Breast epithelium (tissue), 4 donors: ENCODE results near the gene PAM16. TPM values are rescaled to one million over a fixed set of nuclear protein-coding genes. Genes with fewer than 3 reads are reported as not detected.

Experiments used
- DNase-seq, 2 donors: peaks; one replicate each; pipeline ENCODE4 v3.0.0-alpha.2; 2019; ENCODE audit warnings: low spot score in 2 of 2
- H3K27ac ChIP-seq, 2 donors: fragments of 200-600 bp; sonication (generic) in 1 of 2; one replicate each; pipeline ENCODE4 v1.5.1; 2016 to 2019; ENCODE audit warnings: mild to moderate bottlenecking in 1 of 2
- H3K27me3 ChIP-seq, 2 donors: fragments of 200-600 bp; sonication (generic) in 1 of 2; one replicate each; pipeline versions ENCODE4 v1.5.1 to v1.6.0; 2017 to 2019; ENCODE audit warnings: control low read depth in 1 of 2, mild to moderate bottlenecking in 1 of 2
- H3K36me3 ChIP-seq: fragments of 200-600 bp; one replicate; pipeline ENCODE4 v1.5.1; 2019
- H3K4me1 ChIP-seq, 2 donors: fragments of 200-600 bp; sonication (generic); one replicate each; pipeline ENCODE4 v1.5.1; 2016 to 2019; ENCODE audit warnings: control low read depth in 1 of 2
- H3K4me3 ChIP-seq, 3 donors: fragments of 200-600 bp; sonication (generic); 1 replicate in 2 of 3; 2 replicates in 1 of 3; pipeline ENCODE4 v1.5.1; 2016 to 2019; ENCODE audit warnings: mild to moderate bottlenecking in 3 of 3, moderate library complexity in 2 of 3
- H3K9me3 ChIP-seq, 2 donors: fragments of 200-600 bp; sonication (generic) in 1 of 2; one replicate each; pipeline ENCODE4 v1.5.1; 2016 to 2019; ENCODE audit warnings: control low read depth in 1 of 2
- POLR2A ChIP-seq: fragments of 450-650 bp; IDR thresholded peaks from one replicate; pipeline ENCODE4 v1.6.1; 2016; ENCODE audit warnings: antibody characterized with exemption, mild to moderate bottlenecking, moderate library complexity
- POLR2AphosphoS5 ChIP-seq, 3 donors: sonication (generic); formaldehyde crosslinking; IDR thresholded peaks; one replicate each; pipeline ENCODE4 v1.6.1; 2017; ENCODE audit warnings: antibody characterized with exemption in 3 of 3
- intact Hi-C: fragments of 100-400 bp; cut with DNase I; formaldehyde crosslinking; loops from one replicate; pipeline ENCODE4 v1.15.1; 2023; ENCODE audit warnings: low total_unique reads
- total RNA-seq, 3 donors: library from RNA; depleted of rRNA; stranded (reverse); fragments of >200 nt; gene quantifications; one replicate each; pipeline ENCODE4 v1.1.0, GENCODE V29; 2016
- TF ChIP-seq, protein P1 (sequence below), 3 donors: fragments of 450-650 bp; IDR thresholded peaks; one replicate each; pipeline ENCODE4 v1.5.1; 2016 to 2017; ENCODE audit warnings: antibody characterized with exemption in 3 of 3, mild to moderate bottlenecking in 3 of 3, moderate library complexity in 3 of 3

The PAM16 gene
- total RNA-seq, 3 donors from 2014 or later = 24.9 to 52.4 (median 49.9) TPM

GRCh38 chr16:4370570-4371356 is 19.6 kb upstream of the PAM16 start:
- H3K4me1 ChIP-seq = peaks cover 19 to 56% of the 10 kb centered on the region in 2 donors
- peak overlapping the region in 2 of 3 donors; percentile 82 to 83 for H3K4me3 ChIP-seq

DNA sequence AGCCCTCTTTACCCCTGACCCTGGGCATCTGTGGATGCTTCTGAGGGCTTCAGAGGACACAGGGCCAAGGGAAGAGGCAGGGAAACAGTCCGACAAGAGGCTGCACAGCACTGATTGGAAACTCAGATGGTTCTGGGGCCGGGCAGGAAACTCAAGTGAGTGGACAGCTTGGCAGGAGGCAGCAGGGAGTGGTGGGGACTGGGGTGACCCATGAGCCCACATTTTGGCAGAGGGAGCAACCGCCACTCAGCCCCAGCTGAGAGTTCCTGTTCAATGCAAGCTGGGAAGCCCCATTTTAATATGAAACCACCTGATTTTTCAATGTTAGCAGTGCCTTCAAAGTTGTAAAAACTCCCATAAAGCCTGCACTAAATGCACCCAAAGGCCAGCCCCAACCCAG is 19.0 kb upstream of the PAM16 start:
- TF ChIP-seq, protein P1, sequence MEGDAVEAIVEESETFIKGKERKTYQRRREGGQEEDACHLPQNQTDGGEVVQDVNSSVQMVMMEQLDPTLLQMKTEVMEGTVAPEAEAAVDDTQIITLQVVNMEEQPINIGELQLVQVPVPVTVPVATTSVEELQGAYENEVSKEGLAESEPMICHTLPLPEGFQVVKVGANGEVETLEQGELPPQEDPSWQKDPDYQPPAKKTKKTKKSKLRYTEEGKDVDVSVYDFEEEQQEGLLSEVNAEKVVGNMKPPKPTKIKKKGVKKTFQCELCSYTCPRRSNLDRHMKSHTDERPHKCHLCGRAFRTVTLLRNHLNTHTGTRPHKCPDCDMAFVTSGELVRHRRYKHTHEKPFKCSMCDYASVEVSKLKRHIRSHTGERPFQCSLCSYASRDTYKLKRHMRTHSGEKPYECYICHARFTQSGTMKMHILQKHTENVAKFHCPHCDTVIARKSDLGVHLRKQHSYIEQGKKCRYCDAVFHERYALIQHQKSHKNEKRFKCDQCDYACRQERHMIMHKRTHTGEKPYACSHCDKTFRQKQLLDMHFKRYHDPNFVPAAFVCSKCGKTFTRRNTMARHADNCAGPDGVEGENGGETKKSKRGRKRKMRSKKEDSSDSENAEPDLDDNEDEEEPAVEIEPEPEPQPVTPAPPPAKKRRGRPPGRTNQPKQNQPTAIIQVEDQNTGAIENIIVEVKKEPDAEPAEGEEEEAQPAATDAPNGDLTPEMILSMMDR (IDR thresholded peaks at IDR 0.05) = no peak
- TF ChIP-seq POLR2AphosphoS5 (IDR thresholded peaks at IDR 0.05) = no peak
- no peak for TF ChIP-seq POLR2A
- no peaks in the 10 kb centered on the region for H3K27me3 ChIP-seq
- H3K36me3 ChIP-seq = no peaks in the 10 kb centered on the region
- intact Hi-C loops = no loop called here
- H3K4me1 ChIP-seq = peaks cover 16 to 50% of the 10 kb centered on the region in 2 donors
- DNase-seq = no peak
- no peak overlapping the region for H3K4me3 ChIP-seq
- no peaks in the 10 kb centered on the region for H3K9me3 ChIP-seq
- peak overlapping the region; percentile 91 to 97 for H3K27ac ChIP-seq

More at GRCh38 chr16:4370570-4371356, 19.6 kb upstream of the PAM16 start:
- Histone ChIP-seq H3K27me3 (no peaks in the 10 kb centered on the region), H3K27ac (peak overlapping the region; percentile 91 to 97), H3K9me3 (no peaks in the 10 kb centered on the region), H3K36me3 (no peaks in the 10 kb centered on the region)
- intact Hi-C loops = no loop called here
- peak in 1 of 2 donors; percentile 63 for DNase-seq
- TF ChIP-seq POLR2AphosphoS5 (IDR thresholded peaks at IDR 0.05) = peak; percentile 18 to 42 (median 41)
- no peak for TF ChIP-seq POLR2A

GRCh38 chr16:4369007-4369733 is 18.0 kb upstream of the PAM16 start:
- TF ChIP-seq POLR2A = no peak
- TF ChIP-seq, protein P1 (IDR thresholded peaks at IDR 0.05) = peak in 1 of 3 donors; percentile 17
- no peak overlapping the region for H3K4me3 ChIP-seq
- no peaks in the 10 kb centered on the region for H3K27me3 ChIP-seq
- peaks cover 14 to 41% of the 10 kb centered on the region in 2 donors for H3K4me1 ChIP-seq
- H3K9me3 ChIP-seq = no peaks in the 10 kb centered on the region
- no peaks in the 10 kb centered on the region for H3K36me3 ChIP-seq
- intact Hi-C loops = no loop called here
- peak; percentile 88 to 92 for DNase-seq
- peak overlapping the region; percentile 91 to 97 for H3K27ac ChIP-seq

GRCh38 chr16:4367393-4367856 is 16.3 kb upstream of the PAM16 start:
- no peaks in the 10 kb centered on the region for H3K27me3 ChIP-seq
- H3K27ac ChIP-seq = peak overlapping the region; percentile 28 to 91
- H3K4me3 ChIP-seq = no peak overlapping the region
- H3K36me3 ChIP-seq = no peaks in the 10 kb centered on the region
- DNase-seq = no peak
- no peaks in the 10 kb centered on the region for H3K9me3 ChIP-seq
- peaks cover 3 to 29% of the 10 kb centered on the region in 2 donors for H3K4me1 ChIP-seq
- intact Hi-C loops = no loop called here
- TF ChIP-seq, protein P1 (IDR thresholded peaks at IDR 0.05) = no peak
- no peak for TF ChIP-seq POLR2A
- TF ChIP-seq POLR2AphosphoS5 (IDR thresholded peaks at IDR 0.05) = no peak

- intact Hi-C loops = no loop called here
- no peak overlapping the region for H3K4me3 ChIP-seq
- TF ChIP-seq, protein P1 (IDR thresholded peaks at IDR 0.05) = no peak
- TF ChIP-seq POLR2AphosphoS5 (IDR thresholded peaks at IDR 0.05) = no peak
These were observed 14.9 kb upstream of the PAM16 start for GRCh38 chr16:4366016-4366415.

More at GRCh38 chr16:4366016-4366415, 14.9 kb upstream of the PAM16 start:
- no peaks in the 10 kb centered on the region for H3K9me3 ChIP-seq
- H3K4me1 ChIP-seq = peaks cover 3 to 24% of the 10 kb centered on the region in 2 donors
- no peaks in the 10 kb centered on the region for H3K27me3 ChIP-seq
- H3K27ac ChIP-seq = no peak overlapping the region
- H3K36me3 ChIP-seq = no peaks in the 10 kb centered on the region
- no peak for DNase-seq
